Stomach smooth muscle (tissue), 2 donors: ENCODE measurements around the gene AP4S1.
"Not testable (repeated sequence)": the region's sequence is repeated elsewhere in the genome, so short reads cannot be mapped to it uniquely, and the experiment has no call there.

Experiments
- H3K27ac ChIP-seq: one replicate; pipeline ENCODE4 v1.7.0; 2013; ENCODE audit warnings: mild to moderate bottlenecking, low read length, inconsistent platforms
- H3K27me3 ChIP-seq, 2 donors: one replicate each; pipeline ENCODE4 v1.7.0; 2013; ENCODE audit warnings: low read length in 2 of 2; ENCODE audit not compliant: insufficient read depth in 2 of 2, control insufficient read depth in 1 of 2
- H3K36me3 ChIP-seq, 2 donors: one replicate each; pipeline ENCODE4 v1.7.0; 2013; ENCODE audit warnings: low read length in 2 of 2; ENCODE audit not compliant: control insufficient read depth in 2 of 2, insufficient read depth in 2 of 2
- H3K4me1 ChIP-seq: one replicate; pipeline ENCODE4 v1.7.0; 2013; ENCODE audit warnings: low read length; ENCODE audit not compliant: control insufficient read depth, insufficient read depth
- H3K4me3 ChIP-seq, 2 donors: one replicate each; pipeline ENCODE4 v1.7.0; 2013; ENCODE audit warnings: low read length in 2 of 2
- H3K9ac ChIP-seq, 2 donors: one replicate each; pipeline ENCODE4 v1.7.0; 2013; ENCODE audit warnings: low read length in 2 of 2, mild to moderate bottlenecking in 1 of 2
- H3K9me3 ChIP-seq, 2 donors: one replicate each; pipeline ENCODE4 v1.7.0; 2013; ENCODE audit warnings: low read length in 2 of 2; ENCODE audit not compliant: control insufficient read depth in 2 of 2
- donor health status: healthy.
- donor health status: Pancreatic carcinoma.

AP4S1 gene

GRCh38 chr14:31045501-31046080 is 20.1 kb downstream of the AP4S1 start:
- Histone ChIP-seq H3K9ac (no peak overlapping the region), H3K4me3 (no peak overlapping the region), H3K36me3 (no peaks in the 10 kb centered on the region), H3K9me3 (no peaks in the 10 kb centered on the region), H3K27ac (no peak overlapping the region), H3K27me3 (no peaks in the 10 kb centered on the region), H3K4me1 (no peaks in the 10 kb centered on the region)

GRCh38 chr14:31047503-31047902 is 22.1 kb downstream of the AP4S1 start:
- no peak overlapping the region for H3K9ac ChIP-seq
- H3K36me3 ChIP-seq: no peaks in the 10 kb centered on the region
- no peak overlapping the region for H3K27ac ChIP-seq
- no peak overlapping the region for H3K4me3 ChIP-seq
- no peaks in the 10 kb centered on the region for H3K4me1 ChIP-seq
- no peaks in the 10 kb centered on the region for H3K9me3 ChIP-seq
- no peaks in the 10 kb centered on the region for H3K27me3 ChIP-seq

GRCh38 chr14:31051023-31051422 is 25.6 kb downstream of the AP4S1 start:
- Histone ChIP-seq H3K36me3 (no peaks in the 10 kb centered on the region), H3K4me3 (no peak overlapping the region), H3K27me3 (no peaks in the 10 kb centered on the region), H3K9me3 (no peaks in the 10 kb centered on the region), H3K9ac (no peak overlapping the region), H3K4me1 (peaks cover 3% of the 10 kb centered on the region), H3K27ac (no peak overlapping the region)

- Histone ChIP-seq H3K4me1 (peaks cover 3% of the 10 kb centered on the region), H3K9me3 (no peaks in the 10 kb centered on the region), H3K9ac (no peak overlapping the region), H3K4me3 (no peak overlapping the region), H3K27me3 (no peaks in the 10 kb centered on the region), H3K27ac (no peak overlapping the region), H3K36me3 (no peaks in the 10 kb centered on the region)
Observed at GRCh38 chr14:31051511-31051910, 26.1 kb downstream of the AP4S1 start.

DNA sequence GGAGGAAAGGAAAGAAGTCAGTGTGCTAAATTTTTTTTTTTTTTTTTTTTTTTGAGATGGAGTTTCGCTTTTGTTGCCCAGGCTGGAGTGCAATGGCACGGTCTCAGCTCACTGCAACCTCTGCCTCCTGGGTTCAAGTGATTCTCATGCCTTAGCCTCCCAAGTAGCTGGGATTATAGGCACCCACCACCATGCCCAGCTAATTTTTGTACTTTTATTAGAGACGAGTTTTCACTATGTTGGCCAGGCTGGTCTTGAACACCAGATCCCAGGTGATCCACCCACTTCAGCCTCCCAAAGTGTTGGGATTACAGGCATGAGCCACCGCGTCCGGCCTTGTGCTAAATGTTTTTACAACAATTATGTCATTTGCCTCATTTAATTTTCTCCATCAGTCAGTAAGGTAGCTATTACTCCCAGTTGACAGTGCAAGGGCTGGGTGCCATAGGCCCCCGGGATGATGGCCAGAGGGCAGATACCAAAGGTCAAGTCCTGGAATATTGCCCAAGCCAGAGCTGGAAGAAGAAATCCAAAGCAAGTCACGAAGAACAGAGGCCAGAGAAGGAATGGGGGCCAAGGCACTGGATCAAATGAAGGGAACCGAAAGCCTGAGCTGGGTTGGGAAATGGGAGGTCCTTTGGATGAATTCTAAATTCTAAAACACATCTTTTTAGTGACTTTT is 27.6 kb downstream of the AP4S1 start:
- H3K4me3 ChIP-seq: peak overlapping the region in 1 of 2 donors; percentile 15
- H3K27ac ChIP-seq: not testable (repeated sequence)

GRCh38 chr14:31057035-31057434 is 31.6 kb downstream of the AP4S1 start:
- no peak overlapping the region for H3K9ac ChIP-seq
- no peaks in the 10 kb centered on the region for H3K27me3 ChIP-seq
- H3K27ac ChIP-seq: no peak overlapping the region
- H3K4me1 ChIP-seq: peaks cover 6% of the 10 kb centered on the region
- no peaks in the 10 kb centered on the region for H3K36me3 ChIP-seq
- H3K4me3 ChIP-seq: no peak overlapping the region
- no peaks in the 10 kb centered on the region for H3K9me3 ChIP-seq

More for the DNA sequence above, 27.6 kb downstream of the AP4S1 start:
- H3K4me1 ChIP-seq, H3K9me3 ChIP-seq, H3K9ac ChIP-seq, H3K27me3 ChIP-seq, H3K36me3 ChIP-seq: not testable (repeated sequence)

- Histone ChIP-seq H3K9ac (no peak overlapping the region), H3K4me1 (peaks cover 6% of the 10 kb centered on the region), H3K36me3 (no peaks in the 10 kb centered on the region)
Observed at GRCh38 chr14:31057701-31058364, 32.4 kb downstream of the AP4S1 start.

DNA sequence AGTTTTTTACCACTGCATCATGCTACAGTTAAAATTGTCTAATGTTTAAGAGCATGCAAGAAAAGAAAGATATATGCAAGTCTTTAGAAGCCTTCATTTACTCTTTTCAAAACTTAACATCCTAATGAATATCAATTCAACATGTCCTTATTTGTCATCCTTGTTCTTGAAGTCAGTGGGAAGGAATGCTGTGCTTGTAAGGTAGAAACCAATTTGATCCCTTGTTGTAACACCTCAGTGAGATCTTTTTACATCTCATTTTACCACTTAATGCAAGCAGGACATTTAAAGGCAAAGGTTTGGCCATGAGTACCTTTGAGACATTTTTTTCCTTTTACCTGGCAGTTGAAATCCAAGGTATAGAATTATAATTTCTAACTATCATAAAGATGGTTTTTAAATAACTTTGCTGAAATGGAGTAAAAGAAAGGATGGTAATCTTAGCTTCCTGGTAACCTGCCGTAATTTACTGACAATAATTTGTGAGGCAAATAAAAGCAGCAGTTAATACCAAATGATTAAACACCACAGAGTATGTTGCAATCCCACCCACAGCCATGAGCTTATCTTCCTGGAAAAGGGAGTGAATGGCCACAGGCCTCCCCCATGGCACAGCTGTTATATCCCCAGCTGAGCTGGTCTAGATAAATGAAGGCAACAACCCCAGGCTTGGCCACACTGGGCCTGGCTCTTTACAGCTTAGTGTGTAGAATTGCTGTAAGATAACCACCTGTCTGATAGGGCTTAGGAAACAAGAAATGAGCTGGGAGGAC is 33.9 kb downstream of the AP4S1 start:
- H3K4me1 ChIP-seq: peaks cover 3% of the 10 kb centered on the region
- H3K27ac ChIP-seq: no peak overlapping the region
- no peaks in the 10 kb centered on the region for H3K27me3 ChIP-seq
- H3K9me3 ChIP-seq: no peaks in the 10 kb centered on the region
- H3K36me3 ChIP-seq: no peaks in the 10 kb centered on the region
- H3K9ac ChIP-seq: no peak overlapping the region
- H3K4me3 ChIP-seq: no peak overlapping the region

More at GRCh38 chr14:31057701-31058364, 32.4 kb downstream of the AP4S1 start:
- H3K27ac ChIP-seq: no peak overlapping the region
- H3K9me3 ChIP-seq: no peaks in the 10 kb centered on the region
- H3K4me3 ChIP-seq: no peak overlapping the region
- H3K27me3 ChIP-seq: no peaks in the 10 kb centered on the region

DNA sequence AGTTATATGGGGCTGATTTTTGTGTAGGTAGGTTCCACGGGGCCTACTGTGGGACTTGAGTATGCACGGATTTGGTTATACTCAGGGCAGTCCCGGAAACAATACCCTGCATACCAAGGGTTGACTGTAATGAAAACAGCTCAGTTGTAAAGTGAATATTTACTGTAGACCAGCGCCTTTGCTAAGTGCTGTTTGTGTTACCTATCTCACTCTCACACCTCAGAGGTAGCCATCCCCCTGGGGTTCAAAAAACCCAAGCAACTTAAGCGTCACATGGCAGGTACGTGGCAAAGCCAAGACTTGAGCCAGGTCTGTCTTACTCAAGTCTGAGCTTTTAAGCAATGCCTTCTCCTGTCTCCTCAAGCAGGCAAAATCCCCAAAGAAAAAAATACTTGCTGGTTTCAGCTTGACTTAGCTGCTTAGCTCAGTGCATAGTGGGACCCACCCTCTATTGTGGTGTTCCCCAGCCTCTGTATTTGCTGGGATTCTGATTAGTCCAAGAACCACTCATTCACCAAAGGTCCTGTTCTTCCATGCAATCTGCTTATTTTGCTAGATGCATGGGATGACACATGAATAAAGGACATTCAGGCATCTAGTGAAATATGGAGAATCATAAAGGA is 34.9 kb downstream of the AP4S1 start:
- no peaks in the 10 kb centered on the region for H3K9me3 ChIP-seq
- H3K27me3 ChIP-seq: no peaks in the 10 kb centered on the region
- H3K4me3 ChIP-seq: no peak overlapping the region
- H3K36me3 ChIP-seq: no peaks in the 10 kb centered on the region
- no peak overlapping the region for H3K9ac ChIP-seq
- no peak overlapping the region for H3K27ac ChIP-seq
- H3K4me1 ChIP-seq: peaks cover 3% of the 10 kb centered on the region

DNA sequence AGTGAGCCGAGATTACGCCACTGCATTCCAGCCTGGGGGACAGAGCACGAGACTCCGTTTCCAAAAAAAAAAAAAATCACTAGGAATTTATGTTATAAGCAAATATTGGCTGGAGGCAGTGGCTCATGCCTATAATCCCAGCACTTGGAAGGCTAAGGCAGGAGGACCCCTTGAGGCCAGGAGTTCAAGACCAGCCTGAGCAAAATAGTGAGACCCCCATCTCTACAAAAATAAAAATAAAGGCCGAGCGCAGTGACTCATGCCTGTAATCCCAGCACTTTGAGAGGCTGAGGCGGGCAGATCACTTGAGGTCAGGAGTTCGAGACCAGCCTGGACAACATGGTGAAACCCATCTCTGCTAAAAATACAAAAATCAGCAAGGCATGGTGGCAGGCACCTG is 37.5 kb downstream of the AP4S1 start:
- not testable (repeated sequence) for H3K27me3 ChIP-seq, H3K27ac ChIP-seq, H3K9me3 ChIP-seq, H3K4me3 ChIP-seq, H3K36me3 ChIP-seq, H3K4me1 ChIP-seq, H3K9ac ChIP-seq
